ENCODE data around the gene ARHGEF1. TPM values are rescaled to one million over a fixed set of nuclear protein-coding genes. Genes with fewer than 3 reads are reported as not detected.

Gene ARHGEF1
- total RNA-seq, 1 donor from 2014 or later, result 113 TPM

DNA sequence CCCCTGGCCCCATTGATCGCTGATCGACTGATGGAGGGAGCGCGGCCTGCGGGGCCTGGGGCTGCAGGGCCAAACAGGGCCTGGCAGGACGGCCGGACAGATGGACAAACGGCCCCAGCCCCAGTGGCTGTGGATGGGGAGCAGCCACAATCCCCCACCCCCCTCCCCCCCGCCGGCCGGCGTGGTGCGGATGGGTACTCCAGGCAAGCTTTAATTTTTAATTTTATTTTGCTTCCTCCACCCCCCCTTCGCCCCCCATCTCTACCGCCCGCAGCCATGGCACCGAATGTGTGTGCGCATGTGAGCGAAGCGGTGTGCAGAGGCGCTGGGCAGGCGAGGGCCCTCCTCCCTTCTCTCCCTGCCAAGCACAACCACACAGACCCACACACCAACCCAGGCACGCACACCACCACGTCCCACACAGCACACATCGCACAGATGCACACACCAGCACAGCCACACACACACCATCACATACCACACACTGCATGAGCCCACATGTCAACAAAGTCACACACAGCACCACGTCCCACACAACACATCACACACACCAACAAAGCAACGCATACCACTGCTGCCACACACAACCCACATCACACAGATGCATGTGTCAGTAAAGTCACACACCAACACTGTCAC lies 32.9 kb downstream of the ARHGEF1 start:
- H3K4me1 Mint-ChIP-seq (ENCODE audit: unreplicated experiment), result peaks cover 14% of the 10 kb centered on the region
- peaks cover 8% of the 10 kb centered on the region for H3K36me3 Mint-ChIP-seq (ENCODE audit: low read depth, unreplicated experiment)
- peaks cover 26% of the 10 kb centered on the region for H3K27me3 Mint-ChIP-seq (ENCODE audit: unreplicated experiment)
- H3K4me3 Mint-ChIP-seq (ENCODE audit: unreplicated experiment), result no peak overlapping the region
- TF ChIP-seq CTCF (IDR thresholded peaks at IDR 0.05; ENCODE audit: unreplicated experiment), result no peak
- no peak overlapping the region for H3K27ac Mint-ChIP-seq (ENCODE audit: unreplicated experiment)
- no peak for DNase-seq (ENCODE audit: low spot score)
- no peaks in the 10 kb centered on the region for H3K9me3 Mint-ChIP-seq (ENCODE audit: unreplicated experiment)

GRCh38 chr19:41917676-41918075 lies 34.7 kb downstream of the ARHGEF1 start:
- peaks cover 10% of the 10 kb centered on the region for H3K4me1 Mint-ChIP-seq (ENCODE audit: unreplicated experiment)
- no peak for TF ChIP-seq CTCF (IDR thresholded peaks at IDR 0.05; ENCODE audit: unreplicated experiment)
- H3K36me3 Mint-ChIP-seq (ENCODE audit: low read depth, unreplicated experiment), result peaks cover 3% of the 10 kb centered on the region
- DNase-seq (ENCODE audit: low spot score), result no peak
- H3K27ac Mint-ChIP-seq (ENCODE audit: unreplicated experiment), result no peak overlapping the region
- no peaks in the 10 kb centered on the region for H3K9me3 Mint-ChIP-seq (ENCODE audit: unreplicated experiment)
- peaks cover 17% of the 10 kb centered on the region for H3K27me3 Mint-ChIP-seq (ENCODE audit: unreplicated experiment)
- H3K4me3 Mint-ChIP-seq (ENCODE audit: unreplicated experiment), result no peak overlapping the region

- peaks cover 5% of the 10 kb centered on the region for H3K36me3 Mint-ChIP-seq (ENCODE audit: low read depth, unreplicated experiment)
- peaks cover 12% of the 10 kb centered on the region for H3K4me1 Mint-ChIP-seq (ENCODE audit: unreplicated experiment)
- TF ChIP-seq CTCF (IDR thresholded peaks at IDR 0.05; ENCODE audit: unreplicated experiment), result no peak
- no peak overlapping the region for H3K4me3 Mint-ChIP-seq (ENCODE audit: unreplicated experiment)
- H3K27me3 Mint-ChIP-seq (ENCODE audit: unreplicated experiment), result peaks cover 19% of the 10 kb centered on the region
- no peaks in the 10 kb centered on the region for H3K9me3 Mint-ChIP-seq (ENCODE audit: unreplicated experiment)
- no peak for DNase-seq (ENCODE audit: low spot score)
- H3K27ac Mint-ChIP-seq (ENCODE audit: unreplicated experiment), result no peak overlapping the region
Observed at GRCh38 chr19:41918095-41918494, 35.1 kb downstream of the ARHGEF1 start.

- TF ChIP-seq CTCF (IDR thresholded peaks at IDR 0.05; ENCODE audit: unreplicated experiment), result no peak
- H3K27me3 Mint-ChIP-seq (ENCODE audit: unreplicated experiment), result peaks cover 18% of the 10 kb centered on the region
Observed at GRCh38 chr19:41918653-41919244, 35.8 kb downstream of the ARHGEF1 start.

GRCh38 chr19:41919948-41920712 lies 37.1 kb downstream of the ARHGEF1 start:
- H3K4me1 Mint-ChIP-seq (ENCODE audit: unreplicated experiment), result peaks cover 12% of the 10 kb centered on the region
- H3K36me3 Mint-ChIP-seq (ENCODE audit: low read depth, unreplicated experiment), result peaks cover 9% of the 10 kb centered on the region
- no peak overlapping the region for H3K27ac Mint-ChIP-seq (ENCODE audit: unreplicated experiment)
- no peaks in the 10 kb centered on the region for H3K9me3 Mint-ChIP-seq (ENCODE audit: unreplicated experiment)
- no peak for TF ChIP-seq CTCF (IDR thresholded peaks at IDR 0.05; ENCODE audit: unreplicated experiment)
- no peak overlapping the region for H3K4me3 Mint-ChIP-seq (ENCODE audit: unreplicated experiment)
- no peak for DNase-seq (ENCODE audit: low spot score)
- H3K27me3 Mint-ChIP-seq (ENCODE audit: unreplicated experiment), result peaks cover 12% of the 10 kb centered on the region

More at GRCh38 chr19:41918653-41919244, 35.8 kb downstream of the ARHGEF1 start:
- Mint-ChIP-seq H3K9me3 (ENCODE audit: unreplicated experiment) (no peaks in the 10 kb centered on the region), H3K4me1 (ENCODE audit: unreplicated experiment) (peaks cover 15% of the 10 kb centered on the region), H3K36me3 (ENCODE audit: low read depth, unreplicated experiment) (peaks cover 9% of the 10 kb centered on the region), H3K4me3 (ENCODE audit: unreplicated experiment) (no peak overlapping the region), H3K27ac (ENCODE audit: unreplicated experiment) (no peak overlapping the region)
- DNase-seq (ENCODE audit: low spot score), result no peak

Measured in endothelial cell (in vitro differentiated cells).